Ovary (tissue), 9 donors: ENCODE measurements around the gene NOL3. TPM values are rescaled to one million over a fixed set of nuclear protein-coding genes. Genes with fewer than 3 reads are reported as not detected.
A peak's percentile ranks its signal among the peaks of the same experiment; 100 is the strongest.

Source experiments
- DNase-seq, 5 donors: peaks; one replicate each; pipeline ENCODE4 v3.0.0-alpha.2; 2019 to 2020
- H3K27ac ChIP-seq, 2 donors: fragments of 200-600 bp; one replicate each; pipeline versions ENCODE4 v1.5.1 to v1.8.0; 2019 to 2022
- H3K27me3 ChIP-seq: fragments of 200-600 bp; one replicate; pipeline ENCODE4 v1.8.0; 2022
- H3K36me3 ChIP-seq: fragments of 200-600 bp; sonication (generic); one replicate; pipeline ENCODE4 v1.5.1; 2019
- H3K4me1 ChIP-seq: one replicate; pipeline ENCODE4 v1.8.1; 2013; ENCODE audit warnings: mild to moderate bottlenecking, moderate library complexity; ENCODE audit not compliant: insufficient read depth
- H3K4me3 ChIP-seq: fragments of 200-600 bp; sonication (generic); one replicate; pipeline ENCODE4 v1.5.1; 2017
- H3K9me3 ChIP-seq, 2 donors: fragments of 200-600 bp in 1 of 2; sonication (generic) in 1 of 2; one replicate each; pipeline versions ENCODE4 v1.5.1 to v1.8.1; 2013 to 2019; ENCODE audit warnings: mild to moderate bottlenecking in 1 of 2, moderate library complexity in 1 of 2
- EP300 ChIP-seq: sonication (generic); formaldehyde crosslinking; IDR thresholded peaks from one replicate; pipeline ENCODE4 v1.6.1; 2017; ENCODE audit warnings: antibody characterized with exemption
- POLR2A ChIP-seq: fragments of 450-650 bp; IDR thresholded peaks from one replicate; pipeline ENCODE4 v1.6.1; 2017; ENCODE audit warnings: antibody characterized with exemption, mild to moderate bottlenecking, moderate library complexity
- WGBS, 3 donors: extraction: QIAGEN DNeasy Blood & Tissue Kit in 1 of 3; methylation state at CpG; one replicate each; pipeline versions ENCODE4 v1.1.5 to v1.1.7; 2013 to 2017; 5-methylcytosine and 5-hydroxymethylcytosine counted together
- intact Hi-C, 4 donors: fragments of 100-400 bp; cut with DNase I; formaldehyde crosslinking; loops; one replicate each; pipeline versions ENCODE4 v1.11.0 to v1.15.1; 2022 to 2023
- polyA plus RNA-seq, 2 donors: library from polyadenylated mRNA; stranded (reverse); fragments of 200-250 nt in 1 of 2; fragments of 350-450 nt in 1 of 2; fragmentation: Illumina TruSeq in 1 of 2; extraction: RNeasy Lipid Tissue Mini Kit (QIAGEN cat#74804) in 1 of 2; gene quantifications; one replicate each; pipeline ENCODE4 v1.2.3, GENCODE V29; 2013 to 2014
- total RNA-seq, 7 donors: library from RNA; depleted of rRNA in 2 of 7; stranded (reverse); fragments of >200 nt in 2 of 7; fragmentation: NEBNext Ultra II Directional in 3 of 7; extraction: Animal tissue kit (Norgen Biotek cat#: 25700) in 3 of 7; gene quantifications; one replicate each; pipeline versions ENCODE4 v1.1.0 to v1.2.4, GENCODE V29; 2016 to 2023
- TF ChIP-seq, protein P1 (sequence below), 3 donors: fragments of 450-650 bp in 2 of 3; fragments of 200-600 bp in 1 of 3; IDR thresholded peaks; one replicate each; pipeline versions ENCODE4 v1.5.1 to v1.8.0; 2016 to 2022; ENCODE audit warnings: antibody characterized with exemption in 3 of 3, mild to moderate bottlenecking in 1 of 3
- donor health status: DM: no; HTN: no; CAD: no; lungs with moderate emphysema.
- donor health status: DM: no; HTN: no; CAD: no.
- donor health status: Bipolar disorder and iron deficiency.
- donor health status: DM: yes; HTN: yes; CAD: no.
- donor health status: DM: no; HTN: no; CAD: no.
- donor health status: DM: yes; HTN: yes; CAD: no.

NOL3 gene
- total and polyA plus RNA-seq, 9 donors = 14.1 to 31.7 (median 21.4) TPM

DNA sequence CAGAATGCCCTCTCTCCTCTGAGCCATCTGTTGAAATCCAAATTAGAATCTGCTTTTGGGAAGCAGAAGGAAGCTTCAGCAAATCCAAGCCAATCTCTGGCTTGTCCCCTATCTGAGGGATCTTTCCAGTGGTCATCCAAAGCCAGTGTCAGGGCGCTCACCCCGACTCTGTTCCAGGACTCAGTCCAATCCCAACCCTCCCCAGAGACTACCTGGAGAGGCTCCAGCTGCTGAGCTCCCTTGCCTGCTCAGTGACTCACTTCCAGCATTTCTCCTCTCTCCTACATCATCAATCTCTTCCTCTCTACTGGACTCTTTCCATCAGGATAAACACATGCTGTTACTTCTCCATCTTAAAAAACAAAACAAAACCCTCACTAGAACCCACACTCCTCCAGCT is 11.0 kb downstream of the NOL3 start:
- DNase-seq = peak; percentile 77 to 82 (median 79)
- H3K27ac ChIP-seq = peak overlapping the region; percentile 36 to 54
- H3K9me3 ChIP-seq = no peaks in the 10 kb centered on the region
- peaks cover 5% of the 10 kb centered on the region for H3K4me1 ChIP-seq
- H3K36me3 ChIP-seq = no peaks in the 10 kb centered on the region
- 5 to 13% (median 7%) methylated on average over 2 of the region's 2 CpGs for WGBS, 3 donors
- H3K27me3 ChIP-seq = no peaks in the 10 kb centered on the region
- no peak overlapping the region for H3K4me3 ChIP-seq
- TF ChIP-seq, protein P1, sequence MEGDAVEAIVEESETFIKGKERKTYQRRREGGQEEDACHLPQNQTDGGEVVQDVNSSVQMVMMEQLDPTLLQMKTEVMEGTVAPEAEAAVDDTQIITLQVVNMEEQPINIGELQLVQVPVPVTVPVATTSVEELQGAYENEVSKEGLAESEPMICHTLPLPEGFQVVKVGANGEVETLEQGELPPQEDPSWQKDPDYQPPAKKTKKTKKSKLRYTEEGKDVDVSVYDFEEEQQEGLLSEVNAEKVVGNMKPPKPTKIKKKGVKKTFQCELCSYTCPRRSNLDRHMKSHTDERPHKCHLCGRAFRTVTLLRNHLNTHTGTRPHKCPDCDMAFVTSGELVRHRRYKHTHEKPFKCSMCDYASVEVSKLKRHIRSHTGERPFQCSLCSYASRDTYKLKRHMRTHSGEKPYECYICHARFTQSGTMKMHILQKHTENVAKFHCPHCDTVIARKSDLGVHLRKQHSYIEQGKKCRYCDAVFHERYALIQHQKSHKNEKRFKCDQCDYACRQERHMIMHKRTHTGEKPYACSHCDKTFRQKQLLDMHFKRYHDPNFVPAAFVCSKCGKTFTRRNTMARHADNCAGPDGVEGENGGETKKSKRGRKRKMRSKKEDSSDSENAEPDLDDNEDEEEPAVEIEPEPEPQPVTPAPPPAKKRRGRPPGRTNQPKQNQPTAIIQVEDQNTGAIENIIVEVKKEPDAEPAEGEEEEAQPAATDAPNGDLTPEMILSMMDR (IDR thresholded peaks at IDR 0.05) = no peak
- TF ChIP-seq EP300 = no peak
- TF ChIP-seq POLR2A = no peak
- intact Hi-C loops = loop anchor here in 1 of 4 donors (10.0 kb wide), 1 partner anchor 207 kb away; no protein-coding TSS in a partner anchor

DNA sequence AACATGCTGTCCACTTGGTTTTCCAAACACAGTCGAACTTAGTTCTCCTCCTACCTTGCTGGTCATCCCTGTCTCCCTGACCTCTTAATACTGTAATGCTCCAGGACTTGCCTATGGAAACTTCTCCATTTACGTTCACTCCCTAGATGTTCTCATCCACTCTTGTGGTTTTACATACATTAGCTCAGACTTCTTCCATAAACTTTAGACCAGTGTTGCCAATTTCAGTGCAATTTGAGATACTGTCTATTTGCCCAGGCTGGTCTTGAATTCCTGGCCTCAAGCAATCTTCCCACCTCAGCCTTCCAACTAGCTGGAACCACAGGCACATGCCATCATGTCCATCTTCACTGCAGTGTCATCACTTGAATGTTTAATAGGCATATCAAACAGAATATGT is 11.9 kb downstream of the NOL3 start:
- Histone ChIP-seq H3K4me1 (peaks cover 5% of the 10 kb centered on the region), H3K27ac (peak overlapping the region in 1 of 2 donors; percentile 99), H3K27me3 (no peaks in the 10 kb centered on the region), H3K36me3 (no peaks in the 10 kb centered on the region), H3K9me3 (no peaks in the 10 kb centered on the region), H3K4me3 (no peak overlapping the region)
- intact Hi-C loops = loop anchor here in 1 of 4 donors (10.0 kb wide), 1 partner anchor 207 kb away; no protein-coding TSS in a partner anchor
- DNase-seq = no peak
- no peak for TF ChIP-seq POLR2A
- TF ChIP-seq EP300 = no peak
- TF ChIP-seq, protein P1 (IDR thresholded peaks at IDR 0.05) = no peak
- 70 to 77% (median 75%) methylated on average over 2 of the region's 2 CpGs for WGBS, 3 donors

DNA sequence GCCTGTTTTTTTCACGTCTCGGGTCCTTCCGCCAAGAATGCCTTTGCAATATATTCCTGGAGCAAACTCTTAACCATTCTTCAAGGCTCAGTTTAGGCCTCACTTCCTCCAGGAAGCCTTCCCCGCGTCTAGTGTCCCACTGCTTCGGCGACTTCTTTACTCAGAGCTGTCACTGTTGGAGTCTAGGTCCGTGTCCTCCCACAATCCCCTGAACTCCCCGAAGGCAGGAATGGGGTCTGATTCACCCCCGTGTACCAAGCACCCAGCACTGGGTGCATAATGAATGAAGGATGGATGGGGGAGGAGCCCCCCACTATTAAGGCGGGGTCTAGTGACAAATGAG is 12.9 kb downstream of the NOL3 start:
- H3K4me3 ChIP-seq = peak overlapping the region; percentile 83
- no peaks in the 10 kb centered on the region for H3K36me3 ChIP-seq
- intact Hi-C loops = loop anchor here in 1 of 4 donors (10.0 kb wide), 1 partner anchor 208 kb away; no protein-coding TSS in a partner anchor
- DNase-seq = no peak
- no peaks in the 10 kb centered on the region for H3K27me3 ChIP-seq
- TF ChIP-seq, protein P1 (IDR thresholded peaks at IDR 0.05) = no peak
- TF ChIP-seq POLR2A (no peak), EP300 (no peak)
- H3K9me3 ChIP-seq = no peaks in the 10 kb centered on the region
- peaks cover 3% of the 10 kb centered on the region for H3K4me1 ChIP-seq
- 5 to 7% (median 6%) methylated on average over 11 of the region's 11 CpGs for WGBS, 3 donors
- H3K27ac ChIP-seq = peak overlapping the region; percentile 97 to 99

DNA sequence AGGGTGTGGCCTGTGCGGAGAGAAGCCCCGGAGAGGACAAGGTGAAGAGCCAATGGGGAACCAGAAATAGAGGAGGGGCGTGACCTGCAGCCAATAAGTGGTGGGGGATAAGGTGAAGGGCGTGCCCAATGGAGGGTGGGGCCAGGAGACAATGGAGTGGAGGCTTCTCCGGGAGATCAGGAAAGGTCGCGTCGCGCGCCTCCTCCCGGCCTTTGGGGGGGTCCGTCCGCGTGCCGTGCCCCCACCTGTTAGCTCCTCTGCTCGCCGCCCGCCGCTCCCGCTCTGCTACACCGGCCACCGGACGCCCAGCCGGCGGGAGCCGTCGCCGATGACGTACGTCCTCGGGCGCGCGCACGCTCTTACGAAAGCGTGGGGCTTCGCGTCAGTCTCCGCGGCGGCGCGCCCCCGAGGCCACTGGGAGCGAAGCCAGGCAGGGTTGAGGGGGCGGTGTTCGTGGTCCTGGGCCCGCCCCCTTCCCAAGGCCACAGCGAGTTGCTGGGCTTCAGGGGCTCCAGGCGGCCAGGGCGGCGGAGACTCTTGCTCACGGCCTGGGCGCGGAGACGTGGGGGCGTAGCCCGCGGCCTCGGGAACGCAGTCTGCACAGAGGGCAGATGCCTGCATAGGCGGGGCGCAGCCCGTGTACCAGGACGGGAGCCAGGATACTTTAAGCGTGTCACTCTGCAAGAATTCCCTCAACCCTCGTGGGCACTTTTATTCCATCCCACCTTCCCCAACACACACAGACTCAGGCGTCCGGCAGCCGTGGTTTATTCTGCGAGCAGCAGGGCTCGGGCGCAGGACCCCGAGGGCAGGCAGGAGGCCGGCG is 13.5 kb downstream of the NOL3 start, which contains the start of gene MATCAP1:
Gene MATCAP1, minus strand, starts transcription at position 337 of the 826 bp plus-strand sequence. CDS start 3,353 bp downstream, outside the sequence.
- TF ChIP-seq EP300 (peak; percentile 92), POLR2A (peak; percentile 88)
- TF ChIP-seq, protein P1 (IDR thresholded peaks at IDR 0.05) = no peak
- WGBS, 3 donors = 0 to 1% (median 1%) methylated on average over 71 to 77 of the region's 77 CpGs
- Histone ChIP-seq H3K4me1 (peaks cover 3% of the 10 kb centered on the region), H3K27me3 (no peaks in the 10 kb centered on the region), H3K27ac (peak within 1 kb of the TSS; percentile 97 to 99), H3K9me3 (no peaks in the 10 kb centered on the region), H3K36me3 (no peaks in the 10 kb centered on the region), H3K4me3 (peak within 1 kb of the TSS; percentile 83)
- intact Hi-C loops = loop anchor here in 1 of 4 donors (10.0 kb wide), 1 partner anchor 209 kb away; no protein-coding TSS in a partner anchor
- DNase-seq = peak; percentile 96 to 99 (median 98)
